Stimulated activated CD4-positive, alpha-beta T cell treated with anti-CD3 and anti-CD28 coated beads, TNF-alpha, amount 100 ng/mL, for 48 hours (primary cell): Measurements from ENCODE around the gene STARD3NL.
"Not testable (repeated sequence)": the region's sequence is repeated elsewhere in the genome, so short reads cannot be mapped to it uniquely, and the experiment has no call there.

Source experiments
- DNase-seq, 3 donors: peaks; one replicate each; pipeline ENCODE4 v3.0.0-alpha.2; 2020; ENCODE audit warnings: low read depth in 3 of 3

STARD3NL gene

DNA sequence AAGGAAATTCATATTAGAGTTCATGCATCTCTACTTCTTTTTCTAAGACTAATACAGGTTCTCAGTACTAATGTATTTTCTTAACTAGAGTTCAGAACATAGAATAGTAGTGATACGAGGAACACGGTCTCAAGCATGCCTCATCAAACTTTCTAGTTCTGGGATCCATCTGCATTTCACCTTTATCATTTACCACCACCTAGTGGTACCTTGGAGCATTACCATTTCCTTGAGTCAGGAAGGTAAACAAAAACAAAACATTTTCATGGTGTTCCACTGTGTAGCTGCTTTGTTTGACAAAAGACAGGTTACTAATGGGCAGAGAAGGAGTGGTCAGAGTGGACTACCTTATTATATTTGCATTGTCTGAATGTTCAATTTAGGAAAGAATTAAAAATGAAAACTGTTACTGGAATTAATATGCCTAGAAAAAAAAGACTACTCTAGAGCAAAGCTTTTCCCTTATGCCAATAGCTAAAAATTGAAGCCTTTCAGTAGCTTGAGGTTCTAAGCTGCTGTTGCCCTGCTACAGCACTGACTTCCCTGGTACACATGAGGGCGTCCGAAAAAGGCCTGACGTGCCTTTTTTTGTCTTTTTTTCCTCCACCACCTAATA is 44.5 kb downstream of the STARD3NL start:
- DNase-seq: peak in 1 of 3 donors; percentile 15

DNA sequence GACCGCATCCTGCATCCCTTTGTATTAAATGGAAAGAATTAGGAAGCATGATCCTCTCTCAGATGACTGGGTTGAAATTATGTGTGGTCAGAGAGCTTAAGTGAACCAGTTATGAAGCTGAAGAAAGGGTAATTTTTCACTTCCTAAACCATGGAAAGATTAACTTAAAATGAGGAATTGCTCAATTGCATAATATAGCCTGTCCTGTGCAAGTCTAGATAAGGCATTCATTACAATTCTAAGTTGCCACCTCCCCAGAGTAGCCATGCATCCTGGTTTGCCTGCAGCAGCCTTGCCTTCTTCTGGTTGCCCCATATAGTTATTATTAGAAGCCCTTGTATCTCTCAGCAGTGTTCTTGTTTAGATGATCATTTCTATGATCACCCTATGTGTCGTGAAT is 45.3 kb downstream of the STARD3NL start:
- no peak for DNase-seq

- DNase-seq: no peak
These were observed 46.3 kb downstream of the STARD3NL start for GRCh38 chr7:38224392-38224791.

DNA sequence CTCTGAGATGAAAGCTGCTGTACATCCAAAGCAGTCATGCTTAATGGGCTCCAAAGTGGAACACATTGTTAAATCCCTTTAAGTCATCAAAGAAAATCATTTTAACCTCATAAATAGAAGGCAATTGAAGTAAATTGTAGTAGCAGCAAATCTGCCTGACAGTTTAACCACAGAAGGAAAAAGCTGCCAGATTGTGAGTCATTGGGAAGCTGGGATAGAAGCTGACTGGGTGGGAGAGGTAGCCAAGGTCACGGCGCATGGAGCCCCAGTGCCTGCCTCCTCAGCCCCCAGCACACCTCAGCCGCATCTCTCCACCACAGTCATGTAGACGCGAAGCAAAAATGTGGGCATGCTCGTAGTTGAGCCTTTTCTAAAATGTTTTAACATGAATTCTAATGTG is 51.3 kb downstream of the STARD3NL start:
- DNase-seq: no peak

DNA sequence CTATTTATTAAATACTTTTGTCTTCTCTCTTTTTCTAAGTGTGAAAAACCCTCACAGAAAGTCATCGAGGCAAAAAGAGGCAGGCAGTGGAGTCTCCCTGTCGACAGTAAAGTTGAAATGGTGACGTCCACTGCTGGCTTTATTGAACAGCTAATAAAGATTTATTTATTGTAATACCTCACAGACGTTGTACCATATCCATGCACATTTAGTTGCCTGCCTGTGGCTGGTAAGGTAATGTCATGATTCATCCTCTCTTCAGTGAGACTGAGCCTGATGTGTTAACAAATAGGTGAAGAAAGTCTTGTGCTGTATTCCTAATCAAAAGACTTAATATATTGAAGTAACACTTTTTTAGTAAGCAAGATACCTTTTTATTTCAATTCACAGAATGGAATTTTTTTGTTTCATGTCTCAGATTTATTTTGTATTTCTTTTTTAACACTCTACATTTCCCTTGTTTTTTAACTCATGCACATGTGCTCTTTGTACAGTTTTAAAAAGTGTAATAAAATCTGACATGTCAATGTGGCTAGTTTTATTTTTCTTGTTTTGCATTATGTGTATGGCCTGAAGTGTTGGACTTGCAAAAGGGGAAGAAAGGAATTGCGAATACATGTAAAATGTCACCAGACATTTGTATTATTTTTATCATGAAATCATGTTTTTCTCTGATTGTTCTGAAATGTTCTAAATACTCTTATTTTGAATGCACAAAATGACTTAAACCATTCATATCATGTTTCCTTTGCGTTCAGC is 52.0 kb downstream of the STARD3NL start:
- no peak for DNase-seq

- peak; percentile 37 to 64 (median 47) for DNase-seq
These were observed 54.7 kb downstream of the STARD3NL start for GRCh38 chr7:38232502-38233366.

DNA sequence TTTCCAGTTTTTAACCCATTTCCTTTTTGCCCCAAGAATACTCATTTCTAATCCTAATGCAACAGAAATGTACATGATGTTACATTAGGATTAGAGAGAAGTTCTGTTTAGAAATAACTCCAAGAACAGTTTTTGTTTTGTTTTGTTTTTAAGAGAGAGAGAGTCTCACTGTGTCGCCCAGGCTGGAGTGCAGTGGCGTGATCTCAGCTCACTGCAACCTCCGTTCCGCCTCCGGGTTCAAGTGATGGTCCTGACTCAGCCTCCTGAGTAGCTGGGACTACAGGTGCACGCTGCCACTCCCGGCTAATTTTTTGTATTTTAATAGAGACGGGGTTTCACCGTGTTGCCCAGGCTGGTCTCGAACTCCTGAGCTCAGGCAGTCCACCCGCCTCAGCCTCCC is 56.7 kb downstream of the STARD3NL start:
- not testable (repeated sequence) for DNase-seq

DNA sequence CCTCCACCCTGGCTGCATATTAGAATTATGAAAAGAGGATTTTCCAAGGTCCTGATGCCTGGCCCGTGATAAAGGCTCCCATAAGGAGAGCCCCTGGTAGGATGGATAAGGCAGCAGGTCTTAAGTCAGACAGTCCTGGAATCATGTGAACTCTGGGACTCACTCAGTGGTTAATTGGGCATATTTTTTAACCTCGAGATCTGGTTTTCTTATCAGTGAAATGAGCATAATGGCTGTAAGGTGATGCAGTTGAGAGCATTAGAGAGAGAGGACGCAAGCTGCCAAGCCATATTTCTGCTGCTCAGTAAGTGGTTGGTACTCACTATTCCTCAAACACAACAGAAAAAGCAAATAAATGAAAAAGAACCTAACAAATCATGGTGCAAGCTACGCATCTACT is 57.6 kb downstream of the STARD3NL start:
- DNase-seq: no peak

DNA sequence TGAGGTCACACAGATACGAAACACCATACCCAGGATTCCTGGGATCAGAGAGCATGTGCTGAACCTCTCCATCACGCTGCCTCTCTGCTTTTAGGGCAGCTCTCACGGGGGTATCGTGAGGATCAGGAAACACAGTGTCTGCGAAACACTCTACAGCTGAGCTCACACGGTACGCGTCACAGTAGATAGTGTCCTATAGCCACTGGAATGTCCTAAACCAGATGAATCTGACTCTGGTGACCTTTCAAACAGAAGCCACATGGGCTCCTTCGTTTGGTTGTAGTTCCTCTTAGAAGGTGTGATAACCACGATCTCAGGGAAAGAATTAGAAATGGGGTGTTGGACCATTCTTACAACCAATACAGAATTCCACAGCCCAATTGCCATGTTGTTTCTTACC is 61.1 kb downstream of the STARD3NL start:
- DNase-seq: not testable (repeated sequence)

- DNase-seq: no peak
These were observed 63.0 kb downstream of the STARD3NL start for GRCh38 chr7:38241071-38241470.

DNA sequence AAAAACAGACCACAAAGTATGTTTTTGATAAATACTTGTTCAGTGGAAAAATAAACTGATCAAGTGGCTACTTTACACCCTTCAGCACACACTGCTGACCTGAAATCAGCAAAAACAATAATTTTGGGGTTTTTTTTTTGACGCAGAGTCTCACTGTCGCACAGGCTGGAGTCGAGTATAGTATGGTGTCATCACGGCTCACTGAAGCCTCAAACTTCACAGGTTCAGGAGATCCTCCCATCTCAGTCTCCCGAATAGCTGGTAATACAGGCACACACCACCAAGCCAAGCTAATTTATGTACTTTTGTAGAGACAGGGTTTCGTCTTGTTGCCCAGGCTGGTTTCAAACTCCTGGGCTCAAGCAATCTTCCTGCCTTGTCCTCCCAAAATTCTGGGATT is 64.8 kb downstream of the STARD3NL start:
- DNase-seq: no peak

GRCh38 chr7:38243345-38243744 is 65.3 kb downstream of the STARD3NL start:
- DNase-seq: not testable (repeated sequence)

- no peak for DNase-seq
These were observed 66.5 kb downstream of the STARD3NL start for GRCh38 chr7:38244516-38244915.

GRCh38 chr7:38245409-38245977 is 67.4 kb downstream of the STARD3NL start:
- DNase-seq: no peak

DNA sequence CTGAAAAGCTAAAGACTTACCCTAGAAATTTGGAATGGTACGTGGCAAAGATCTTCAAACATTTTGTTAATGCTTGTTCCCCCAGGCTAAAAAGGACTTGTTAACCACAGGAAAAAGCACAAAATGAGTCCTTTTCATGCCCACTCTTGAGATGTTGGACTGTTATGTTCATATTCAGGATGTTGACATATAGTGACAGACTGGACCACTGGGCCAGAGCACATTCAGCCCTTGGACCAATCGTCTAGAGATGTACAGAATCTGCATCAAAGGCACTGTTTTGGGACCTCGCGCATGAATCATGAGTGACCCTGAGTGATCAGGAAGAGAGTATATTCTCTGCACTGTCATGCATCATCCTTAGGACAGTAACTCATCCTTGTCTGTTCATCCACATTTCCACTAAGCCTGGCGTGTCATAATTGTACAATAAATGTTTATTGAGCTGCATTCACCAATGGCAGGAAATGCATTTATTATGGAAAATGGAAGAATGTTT is 70.1 kb downstream of the STARD3NL start:
- DNase-seq: no peak

DNA sequence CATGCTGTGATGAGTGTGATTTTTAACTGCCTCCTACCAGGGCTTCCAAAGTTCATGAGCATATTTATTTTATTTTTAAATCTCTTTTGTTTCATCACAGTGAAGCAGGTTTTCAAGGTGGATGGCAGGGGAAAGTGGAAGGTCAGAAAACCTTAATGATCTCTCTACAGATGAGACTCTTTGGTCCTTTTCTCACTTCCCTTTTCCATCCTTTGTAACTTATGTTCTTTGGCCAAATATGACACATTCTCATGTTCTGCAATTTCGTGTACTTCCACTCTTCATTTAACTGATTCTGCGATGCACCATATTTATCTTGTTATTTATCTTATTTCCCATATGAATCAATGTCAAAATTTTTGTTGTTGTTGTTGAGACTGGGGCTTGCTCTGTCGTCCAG is 71.8 kb downstream of the STARD3NL start:
- DNase-seq: not testable (repeated sequence)

GRCh38 chr7:38257350-38257677 is 79.3 kb downstream of the STARD3NL start:
- DNase-seq: no peak

DNA sequence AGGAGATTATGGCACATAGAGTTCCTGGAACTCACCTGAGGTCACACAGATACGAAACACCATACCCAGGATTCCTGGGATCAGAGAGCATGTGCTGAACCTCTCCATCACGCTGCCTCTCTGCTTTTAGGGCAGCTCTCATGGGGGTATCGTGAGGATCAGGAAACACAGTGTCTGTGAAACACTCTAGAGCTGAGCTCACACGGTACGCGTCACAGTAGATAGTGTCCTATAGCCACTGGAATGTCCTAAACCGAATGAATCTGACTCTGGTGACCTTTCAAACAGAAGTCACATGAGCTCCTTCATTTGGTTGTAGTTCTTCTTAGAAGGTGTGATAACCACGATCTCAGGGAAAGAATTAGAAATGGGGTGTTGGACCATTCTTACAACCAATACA is 81.1 kb downstream of the STARD3NL start:
- DNase-seq: not testable (repeated sequence)

GRCh38 chr7:38261601-38262000 is 83.6 kb downstream of the STARD3NL start:
- DNase-seq: not testable (repeated sequence)

DNA sequence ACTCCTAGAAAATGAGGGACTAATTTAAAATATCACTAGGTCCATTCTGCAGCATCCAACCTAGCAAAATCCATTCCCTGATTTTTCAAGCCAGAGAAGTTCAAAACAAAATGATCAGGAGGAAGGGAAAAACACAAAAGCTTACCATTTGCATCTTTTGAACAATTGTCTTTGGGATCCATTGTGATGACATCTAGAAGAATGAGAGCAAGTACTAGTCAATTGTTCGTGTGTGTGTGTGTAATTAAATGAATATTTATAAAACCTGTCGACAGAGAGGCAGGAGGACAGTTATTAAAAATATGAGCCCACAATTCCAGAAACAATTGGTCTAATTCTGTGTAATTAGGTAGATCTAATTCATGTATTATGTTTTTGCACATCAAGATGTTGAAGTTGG is 84.0 kb downstream of the STARD3NL start:
- not testable (repeated sequence) for DNase-seq

GRCh38 chr7:38262545-38262944 is 84.5 kb downstream of the STARD3NL start:
- no peak for DNase-seq

- DNase-seq: not testable (repeated sequence)
These were observed 85.2 kb downstream of the STARD3NL start for GRCh38 chr7:38263274-38263673.
